ENCODE results near the gene COL9A3. TPM values are rescaled to one million over a fixed set of nuclear protein-coding genes. Genes with fewer than 3 reads are reported as not detected.

The COL9A3 gene
- total RNA-seq, 3 donors from 2014 or later (not counting 1 experiment from before 2014, with no cell fraction given) = 1.9 TPM; not detected in 2

DNA sequence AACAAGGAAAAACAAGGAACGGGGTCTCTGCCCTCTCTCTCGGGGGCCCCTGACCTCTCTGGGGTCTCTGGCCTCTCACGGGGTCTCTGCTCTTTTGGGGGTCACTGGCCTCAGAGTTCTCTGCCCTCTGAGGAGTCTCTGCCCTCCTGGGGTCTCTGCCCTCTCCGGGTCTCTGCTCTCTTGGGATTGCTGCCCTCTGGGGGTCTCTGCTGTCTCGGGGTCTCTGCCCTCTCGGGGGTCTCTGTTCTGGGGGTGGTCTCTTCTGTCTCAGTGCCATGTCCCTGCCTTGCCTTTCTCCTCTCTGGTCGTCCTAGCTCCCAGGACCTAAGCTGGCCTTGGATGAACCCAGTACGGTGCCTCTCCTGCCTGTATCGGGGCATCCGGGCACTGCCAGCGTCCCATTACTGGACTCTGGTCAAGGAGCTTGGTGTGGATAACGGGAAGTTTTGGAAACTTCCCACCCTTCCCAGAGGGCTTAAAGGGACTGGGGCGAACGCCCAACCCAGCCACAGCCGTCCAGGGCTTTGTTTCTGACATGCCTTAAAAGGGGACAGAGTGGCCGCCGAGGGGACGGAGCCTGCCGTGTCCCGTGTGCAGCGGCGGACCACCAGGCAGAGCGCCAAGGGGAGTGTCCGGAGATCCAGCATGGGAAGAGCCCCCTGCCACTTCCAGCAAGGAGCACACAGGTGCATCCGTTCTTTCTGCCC lies 45.3 kb upstream of the COL9A3 start:
- Mint-ChIP-seq H3K4me3 (no peak overlapping the region), H3K9me3 (no peaks in the 10 kb centered on the region), H3K27ac (no peak overlapping the region), H3K27me3 (ENCODE audit: low read depth in 2 of 2) (no peaks in the 10 kb centered on the region), H3K4me1 (peaks cover 8 to 15% of the 10 kb centered on the region in 2 donors), H3K36me3 (no peaks in the 10 kb centered on the region)
- intact Hi-C loops (cut with micrococcal nuclease) = no loop called here
- DNase-seq (no peak), ATAC-seq (no peak)
- no peak for TF ChIP-seq CTCF (IDR thresholded peaks at IDR 0.05)
- 85% methylated on average over 25 of the region's 25 CpGs for whole genome bisulfite sequencing (ENCODE audit: insufficient coverage)
- H3K4me3 ChIP-seq (ENCODE audit: low read length) = no peak overlapping the region
- peaks cover 24% of the 10 kb centered on the region for H3K4me1 ChIP-seq (ENCODE audit: control insufficient read depth, insufficient read depth, low read length)
- H3K36me3 ChIP-seq (ENCODE audit: control insufficient read depth, insufficient read depth, low read length) = no peaks in the 10 kb centered on the region
- H3K9me3 ChIP-seq (ENCODE audit: control insufficient read depth, insufficient read depth, low read length) = no peaks in the 10 kb centered on the region
- H3K27me3 ChIP-seq (ENCODE audit: control insufficient read depth, insufficient read depth, low read length) = no peaks in the 10 kb centered on the region
- H3K27ac ChIP-seq (ENCODE audit: low read length) = no peak overlapping the region

DNA sequence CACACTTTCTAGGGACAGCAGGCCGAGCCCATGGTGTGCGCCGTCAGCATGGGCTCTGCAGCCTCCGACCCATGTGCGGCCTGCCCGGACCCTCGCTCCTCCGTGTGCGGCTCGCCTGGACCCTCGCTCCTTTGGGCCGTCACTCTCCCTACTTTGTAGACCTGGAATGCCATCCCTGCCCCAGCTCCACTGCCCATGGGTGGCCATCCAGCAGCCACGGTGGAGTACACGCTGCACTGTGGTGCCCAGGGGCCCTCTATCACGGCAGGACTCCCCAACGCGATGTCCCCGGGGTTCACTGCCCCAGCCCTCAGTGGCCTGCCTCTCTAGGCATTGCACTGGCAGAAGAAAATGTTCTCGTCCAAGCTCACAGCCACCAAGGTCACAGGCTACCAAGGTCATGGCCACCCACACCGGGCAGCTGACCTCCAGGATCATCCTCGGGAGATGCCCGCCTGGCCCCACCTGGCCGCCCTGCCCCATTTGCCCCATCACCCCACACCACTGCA lies 44.7 kb upstream of the COL9A3 start:
- H3K9me3 Mint-ChIP-seq = no peaks in the 10 kb centered on the region
- H3K27me3 ChIP-seq (ENCODE audit: control insufficient read depth, insufficient read depth, low read length) = no peaks in the 10 kb centered on the region
- H3K4me3 Mint-ChIP-seq = no peak overlapping the region
- no peaks in the 10 kb centered on the region for H3K27me3 Mint-ChIP-seq (ENCODE audit: low read depth in 2 of 2)
- 95% methylated on average over 23 of the region's 23 CpGs for WGBS (ENCODE audit: insufficient coverage)
- H3K27ac Mint-ChIP-seq = no peak overlapping the region
- DNase-seq (no peak), ATAC-seq (no peak)
- peaks cover 8 to 21% of the 10 kb centered on the region in 2 donors for H3K4me1 Mint-ChIP-seq
- no peak overlapping the region for H3K27ac ChIP-seq (ENCODE audit: low read length)
- intact Hi-C loops (cut with micrococcal nuclease) = no loop called here
- no peaks in the 10 kb centered on the region for H3K36me3 ChIP-seq (ENCODE audit: control insufficient read depth, insufficient read depth, low read length)
- H3K9me3 ChIP-seq (ENCODE audit: control insufficient read depth, insufficient read depth, low read length) = no peaks in the 10 kb centered on the region
- TF ChIP-seq CTCF (IDR thresholded peaks at IDR 0.05) = no peak
- no peak overlapping the region for H3K4me3 ChIP-seq (ENCODE audit: low read length)
- peaks cover 30% of the 10 kb centered on the region for H3K4me1 ChIP-seq (ENCODE audit: control insufficient read depth, insufficient read depth, low read length)
- H3K36me3 Mint-ChIP-seq = no peaks in the 10 kb centered on the region

DNA sequence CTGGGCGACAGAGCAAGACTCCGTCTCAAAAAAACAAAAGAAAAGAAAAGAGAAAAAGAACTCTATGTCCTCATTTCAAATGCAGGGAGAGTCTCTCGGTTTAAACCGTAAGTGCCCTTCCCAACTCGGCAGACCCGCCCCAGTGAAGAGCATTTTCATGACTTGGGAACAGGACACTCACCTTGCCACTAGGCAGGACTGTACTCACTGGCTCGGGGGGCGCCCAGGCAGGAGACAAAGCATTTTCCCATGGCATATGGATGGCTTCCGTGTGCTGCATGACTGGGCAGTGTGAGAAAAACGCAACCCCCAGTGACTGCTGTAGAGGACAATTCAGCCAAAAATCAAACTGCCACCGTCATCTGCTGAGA lies 44.2 kb upstream of the COL9A3 start:
- Mint-ChIP-seq H3K36me3 (no peaks in the 10 kb centered on the region), H3K27ac (no peak overlapping the region), H3K4me3 (no peak overlapping the region), H3K4me1 (peaks cover 8 to 25% of the 10 kb centered on the region in 2 donors), H3K27me3 (ENCODE audit: low read depth in 2 of 2) (no peaks in the 10 kb centered on the region), H3K9me3 (no peaks in the 10 kb centered on the region)
- Histone ChIP-seq H3K27ac (ENCODE audit: low read length) (no peak overlapping the region), H3K4me3 (ENCODE audit: low read length) (no peak overlapping the region), H3K36me3 (ENCODE audit: control insufficient read depth, insufficient read depth, low read length) (no peaks in the 10 kb centered on the region), H3K4me1 (ENCODE audit: control insufficient read depth, insufficient read depth, low read length) (peaks cover 34% of the 10 kb centered on the region), H3K27me3 (ENCODE audit: control insufficient read depth, insufficient read depth, low read length) (no peaks in the 10 kb centered on the region), H3K9me3 (ENCODE audit: control insufficient read depth, insufficient read depth, low read length) (no peaks in the 10 kb centered on the region)
- 93% methylated on average over 11 of the region's 11 CpGs for WGBS (ENCODE audit: insufficient coverage)
- intact Hi-C loops (cut with micrococcal nuclease) = no loop called here
- ATAC-seq (no peak), DNase-seq (no peak)
- no peak for TF ChIP-seq CTCF (IDR thresholded peaks at IDR 0.05)

All from natural killer cell (primary cell).